SK-N-SH treated with all-trans-retinoic acid at 6 μM for 48 hours (cell line): ENCODE results near the gene RAB4A.

ENCODE experiments used
- CSDC2 ChIP-seq: fragments of 250-450 bp; sonication (Bioruptor Pico); IDR thresholded peaks from 2 replicates; pipeline ENCODE4 v1.5.0; 2020; ENCODE audit warnings: mild to moderate bottlenecking, moderate library complexity
- ESRRG ChIP-seq: fragments of 250-450 bp; sonication (Bioruptor Pico); IDR thresholded peaks from 2 replicates; pipeline ENCODE4 v1.6.1; 2021; ENCODE audit warnings: mild to moderate bottlenecking
- GLIS3 ChIP-seq: fragments of 250-450 bp; sonication (Bioruptor Pico); IDR thresholded peaks from 2 replicates; pipeline ENCODE4 v1.5.0; 2020; ENCODE audit warnings: mild to moderate bottlenecking, moderate library complexity
- ISL1 ChIP-seq: fragments of 250-450 bp; sonication (Bioruptor Pico); IDR thresholded peaks from 2 replicates; pipeline ENCODE4 v2.1.2; 2022; ENCODE audit warnings: mild to moderate bottlenecking, moderate library complexity
- PPARA ChIP-seq: fragments of 250-450 bp; sonication (Bioruptor Pico); IDR thresholded peaks from 2 replicates; pipeline ENCODE4 v1.5.0; 2020; ENCODE audit warnings: mild to moderate bottlenecking, borderline replicate concordance
- TCF4 ChIP-seq: fragments of 250-450 bp; sonication (Bioruptor Pico); IDR thresholded peaks from 2 replicates; pipeline ENCODE4 v1.8.0; 2021; ENCODE audit warnings: mild to moderate bottlenecking, moderate library complexity, borderline replicate concordance
- ZNF70 ChIP-seq: fragments of 450-650 bp; formaldehyde crosslinking; IDR thresholded peaks from 2 replicates; pipeline ENCODE4 v1.5.0; 2020; ENCODE audit warnings: mild to moderate bottlenecking, moderate library complexity
- TF ChIP-seq, protein P1 (sequence below): fragments of 250-450 bp; sonication (Bioruptor Pico); IDR thresholded peaks from 2 replicates; pipeline ENCODE4 v1.5.1; 2020; ENCODE audit warnings: low read depth, mild to moderate bottlenecking, moderate library complexity
- TF ChIP-seq, protein P2 (sequence below): fragments of 250-450 bp; sonication (Bioruptor Pico); IDR thresholded peaks from 2 replicates; pipeline ENCODE4 v1.5.0; 2020; ENCODE audit warnings: mild to moderate bottlenecking, moderate library complexity
- TF ChIP-seq, protein P3 (sequence below): fragments of 250-450 bp; sonication (Bioruptor Pico); IDR thresholded peaks from 2 replicates; pipeline ENCODE4 v1.8.0; 2020; ENCODE audit warnings: mild to moderate bottlenecking, moderate library complexity, borderline replicate concordance

GRCh38 chr1:229328598-229329362 is 57.9 kb downstream of the RAB4A start:
- TF ChIP-seq, protein P1, sequence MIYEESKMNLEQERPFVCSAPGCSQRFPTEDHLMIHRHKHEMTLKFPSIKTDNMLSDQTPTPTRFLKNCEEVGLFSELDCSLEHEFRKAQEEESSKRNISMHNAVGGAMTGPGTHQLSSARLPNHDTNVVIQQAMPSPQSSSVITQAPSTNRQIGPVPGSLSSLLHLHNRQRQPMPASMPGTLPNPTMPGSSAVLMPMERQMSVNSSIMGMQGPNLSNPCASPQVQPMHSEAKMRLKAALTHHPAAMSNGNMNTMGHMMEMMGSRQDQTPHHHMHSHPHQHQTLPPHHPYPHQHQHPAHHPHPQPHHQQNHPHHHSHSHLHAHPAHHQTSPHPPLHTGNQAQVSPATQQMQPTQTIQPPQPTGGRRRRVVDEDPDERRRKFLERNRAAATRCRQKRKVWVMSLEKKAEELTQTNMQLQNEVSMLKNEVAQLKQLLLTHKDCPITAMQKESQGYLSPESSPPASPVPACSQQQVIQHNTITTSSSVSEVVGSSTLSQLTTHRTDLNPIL (CRISPR knock-in tag), result no peak
- TF ChIP-seq PPARA (CRISPR knock-in tag) (no peak), ISL1 (no peak), GLIS3 (CRISPR knock-in tag) (no peak), ZNF70 (CRISPR knock-in tag) (no peak), TCF4 (CRISPR knock-in tag) (no peak), CSDC2 (CRISPR knock-in tag) (no peak), ESRRG (CRISPR knock-in tag) (no peak)
- TF ChIP-seq, protein P2, sequence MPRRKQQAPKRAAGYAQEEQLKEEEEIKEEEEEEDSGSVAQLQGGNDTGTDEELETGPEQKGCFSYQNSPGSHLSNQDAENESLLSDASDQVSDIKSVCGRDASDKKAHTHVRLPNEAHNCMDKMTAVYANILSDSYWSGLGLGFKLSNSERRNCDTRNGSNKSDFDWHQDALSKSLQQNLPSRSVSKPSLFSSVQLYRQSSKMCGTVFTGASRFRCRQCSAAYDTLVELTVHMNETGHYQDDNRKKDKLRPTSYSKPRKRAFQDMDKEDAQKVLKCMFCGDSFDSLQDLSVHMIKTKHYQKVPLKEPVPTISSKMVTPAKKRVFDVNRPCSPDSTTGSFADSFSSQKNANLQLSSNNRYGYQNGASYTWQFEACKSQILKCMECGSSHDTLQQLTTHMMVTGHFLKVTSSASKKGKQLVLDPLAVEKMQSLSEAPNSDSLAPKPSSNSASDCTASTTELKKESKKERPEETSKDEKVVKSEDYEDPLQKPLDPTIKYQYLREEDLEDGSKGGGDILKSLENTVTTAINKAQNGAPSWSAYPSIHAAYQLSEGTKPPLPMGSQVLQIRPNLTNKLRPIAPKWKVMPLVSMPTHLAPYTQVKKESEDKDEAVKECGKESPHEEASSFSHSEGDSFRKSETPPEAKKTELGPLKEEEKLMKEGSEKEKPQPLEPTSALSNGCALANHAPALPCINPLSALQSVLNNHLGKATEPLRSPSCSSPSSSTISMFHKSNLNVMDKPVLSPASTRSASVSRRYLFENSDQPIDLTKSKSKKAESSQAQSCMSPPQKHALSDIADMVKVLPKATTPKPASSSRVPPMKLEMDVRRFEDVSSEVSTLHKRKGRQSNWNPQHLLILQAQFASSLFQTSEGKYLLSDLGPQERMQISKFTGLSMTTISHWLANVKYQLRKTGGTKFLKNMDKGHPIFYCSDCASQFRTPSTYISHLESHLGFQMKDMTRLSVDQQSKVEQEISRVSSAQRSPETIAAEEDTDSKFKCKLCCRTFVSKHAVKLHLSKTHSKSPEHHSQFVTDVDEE, result no peak
- TF ChIP-seq, protein P3, sequence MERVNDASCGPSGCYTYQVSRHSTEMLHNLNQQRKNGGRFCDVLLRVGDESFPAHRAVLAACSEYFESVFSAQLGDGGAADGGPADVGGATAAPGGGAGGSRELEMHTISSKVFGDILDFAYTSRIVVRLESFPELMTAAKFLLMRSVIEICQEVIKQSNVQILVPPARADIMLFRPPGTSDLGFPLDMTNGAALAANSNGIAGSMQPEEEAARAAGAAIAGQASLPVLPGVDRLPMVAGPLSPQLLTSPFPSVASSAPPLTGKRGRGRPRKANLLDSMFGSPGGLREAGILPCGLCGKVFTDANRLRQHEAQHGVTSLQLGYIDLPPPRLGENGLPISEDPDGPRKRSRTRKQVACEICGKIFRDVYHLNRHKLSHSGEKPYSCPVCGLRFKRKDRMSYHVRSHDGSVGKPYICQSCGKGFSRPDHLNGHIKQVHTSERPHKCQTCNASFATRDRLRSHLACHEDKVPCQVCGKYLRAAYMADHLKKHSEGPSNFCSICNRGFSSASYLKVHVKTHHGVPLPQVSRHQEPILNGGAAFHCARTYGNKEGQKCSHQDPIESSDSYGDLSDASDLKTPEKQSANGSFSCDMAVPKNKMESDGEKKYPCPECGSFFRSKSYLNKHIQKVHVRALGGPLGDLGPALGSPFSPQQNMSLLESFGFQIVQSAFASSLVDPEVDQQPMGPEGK (CRISPR knock-in tag), result no peak
